GM18511 (cell line): ENCODE data around the gene NAALADL2.
"Not testable (repeated sequence)": the region's sequence is repeated elsewhere in the genome, so short reads cannot be mapped to it uniquely, and the experiment has no call there.

Experiments
- ATAC-seq: cut with Tn5 transposase; IDR thresholded peaks from one replicate; pipeline ENCODE4 v1.9.1; 2021; ENCODE audit warnings: mild to moderate bottlenecking, moderate library complexity; ENCODE audit not compliant: unreplicated experiment

Gene NAALADL2

GRCh38 chr3:175713268-175713667 lies 854.1 kb downstream of the NAALADL2 start:
- no peak for ATAC-seq

- ATAC-seq, result no peak
These were observed 857.3 kb downstream of the NAALADL2 start for GRCh38 chr3:175716446-175716845.

DNA sequence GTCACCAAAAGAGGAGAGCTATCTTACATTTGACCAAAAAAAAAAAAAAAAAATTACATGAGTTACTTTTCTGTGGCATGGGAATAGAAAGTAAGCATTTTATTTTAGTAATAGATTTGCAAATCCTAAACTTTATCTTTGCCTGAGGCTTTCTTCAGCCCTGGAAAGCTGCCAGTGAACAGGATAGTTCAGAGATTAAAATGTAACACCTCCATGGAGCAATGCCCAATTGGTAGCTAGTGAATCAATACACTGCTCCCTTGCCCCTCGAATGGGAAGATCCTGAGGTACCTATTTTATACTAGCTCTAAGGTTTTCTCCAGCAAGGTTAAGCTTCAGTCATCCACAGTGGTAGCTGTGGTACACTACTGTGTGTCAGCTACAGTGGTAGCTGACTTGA lies 867.1 kb downstream of the NAALADL2 start:
- no peak for ATAC-seq

- ATAC-seq, result no peak
These were observed 869.4 kb downstream of the NAALADL2 start for GRCh38 chr3:175728566-175728965.

DNA sequence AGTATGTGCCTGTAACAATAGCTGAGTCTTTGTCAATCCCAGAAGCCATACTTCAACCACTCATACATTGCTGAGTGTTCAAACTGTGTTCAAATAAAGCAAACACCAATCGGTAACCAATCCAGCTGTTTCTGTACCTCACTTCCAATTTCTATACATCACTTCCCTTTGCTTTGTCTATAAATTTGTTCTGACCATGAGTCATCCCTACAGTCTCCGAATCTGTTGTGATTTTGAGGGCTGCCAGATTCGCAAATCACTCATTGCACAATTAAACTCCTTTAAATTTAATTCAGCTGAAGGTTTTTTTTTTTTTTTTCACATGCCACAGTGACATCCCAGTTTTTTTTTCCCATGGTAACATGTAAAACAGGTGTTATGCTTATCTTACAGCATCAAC lies 870.3 kb downstream of the NAALADL2 start:
- ATAC-seq, result no peak

- ATAC-seq, result no peak
These were observed 872.4 kb downstream of the NAALADL2 start for GRCh38 chr3:175731543-175731942.

- no peak for ATAC-seq
These were observed 872.9 kb downstream of the NAALADL2 start for GRCh38 chr3:175732017-175732416.

DNA sequence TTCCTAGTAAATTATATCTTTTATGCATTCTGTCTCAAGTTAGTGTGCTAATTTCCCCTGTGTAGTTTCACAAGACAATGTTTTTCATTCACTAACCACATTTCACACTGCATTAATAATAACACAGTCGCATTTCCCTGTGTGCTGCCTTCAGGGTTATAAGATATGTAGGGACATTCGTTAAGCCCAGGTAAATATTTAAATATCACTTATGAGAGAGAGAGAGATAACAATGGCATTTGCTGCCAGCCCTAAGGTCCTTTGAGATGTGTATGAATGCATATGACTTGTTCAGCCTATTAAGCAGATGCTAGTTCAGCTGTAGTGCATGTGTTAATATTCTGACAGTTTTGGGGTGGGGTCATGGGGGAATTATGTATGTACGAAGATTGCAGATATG lies 876.7 kb downstream of the NAALADL2 start:
- no peak for ATAC-seq

GRCh38 chr3:175737646-175738572 lies 878.8 kb downstream of the NAALADL2 start:
- ATAC-seq, result no peak

DNA sequence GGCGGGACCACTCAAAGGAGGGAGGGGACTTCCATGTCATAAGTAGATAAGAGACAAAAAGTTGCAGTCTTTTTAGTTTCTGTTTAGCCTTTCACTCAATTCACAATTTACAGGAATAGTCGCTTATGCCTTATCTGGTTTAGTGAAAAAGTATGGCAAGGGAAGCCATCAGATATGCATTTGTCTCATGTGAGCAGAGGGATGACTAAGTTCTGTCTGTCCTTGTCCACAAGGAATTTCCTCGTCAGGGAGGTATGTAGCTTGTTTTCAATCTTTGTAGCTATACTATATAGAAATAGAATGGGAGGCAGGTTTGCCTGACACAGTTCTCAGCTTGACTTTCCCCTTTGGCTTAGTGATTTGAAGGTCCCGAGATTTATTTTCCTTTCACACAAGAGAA lies 882.8 kb downstream of the NAALADL2 start:
- ATAC-seq, result no peak

DNA sequence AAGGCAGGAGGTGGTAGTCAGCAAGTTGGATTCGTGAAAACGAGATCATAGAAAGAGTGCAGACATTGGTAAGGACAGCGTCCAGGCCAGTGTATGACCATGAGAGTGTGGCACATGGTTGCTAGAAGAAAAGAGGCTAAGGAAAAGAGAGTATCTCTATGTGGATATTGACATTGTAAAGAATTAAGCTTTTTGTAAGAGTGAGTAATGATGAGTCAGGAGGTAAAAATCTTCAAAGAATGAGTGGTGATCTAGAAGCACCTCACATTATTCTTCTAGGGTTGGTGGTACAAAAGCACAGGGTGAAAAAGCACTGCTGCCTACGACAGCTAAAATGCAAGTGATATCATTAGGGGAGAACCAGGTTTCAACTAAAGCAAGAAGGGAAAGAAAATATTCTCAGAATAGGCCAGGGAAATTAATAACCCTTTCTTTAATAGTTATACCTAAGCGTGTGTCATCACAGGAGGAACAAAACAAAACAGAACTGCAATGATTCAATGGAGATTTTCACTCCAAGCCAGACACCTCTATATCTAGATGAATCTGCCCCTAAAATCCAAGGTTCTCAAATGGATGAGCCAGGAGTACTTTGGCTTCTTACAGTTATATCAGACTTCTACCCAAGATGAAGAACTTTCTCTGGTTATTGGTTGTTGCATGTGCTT lies 884.7 kb downstream of the NAALADL2 start:
- no peak for ATAC-seq

DNA sequence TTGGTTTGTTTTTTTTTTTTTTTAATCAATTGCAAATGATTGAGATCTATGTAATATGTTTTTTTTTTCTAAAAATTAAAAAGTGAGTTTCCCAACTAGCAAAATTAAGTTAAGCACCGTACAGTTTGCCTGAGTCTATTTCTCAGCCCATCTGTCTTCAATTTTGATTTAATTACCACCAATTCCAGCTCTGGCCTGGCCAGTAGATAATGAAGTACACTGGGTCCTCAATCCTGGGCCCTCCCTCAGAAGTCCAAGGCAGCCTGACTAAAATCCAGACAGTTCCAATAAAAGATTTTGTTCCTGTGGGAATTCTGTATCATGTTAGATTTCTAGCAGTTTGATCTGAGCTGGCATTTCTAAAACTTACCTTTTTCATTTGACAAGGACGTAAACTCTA lies 887.2 kb downstream of the NAALADL2 start:
- no peak for ATAC-seq

DNA sequence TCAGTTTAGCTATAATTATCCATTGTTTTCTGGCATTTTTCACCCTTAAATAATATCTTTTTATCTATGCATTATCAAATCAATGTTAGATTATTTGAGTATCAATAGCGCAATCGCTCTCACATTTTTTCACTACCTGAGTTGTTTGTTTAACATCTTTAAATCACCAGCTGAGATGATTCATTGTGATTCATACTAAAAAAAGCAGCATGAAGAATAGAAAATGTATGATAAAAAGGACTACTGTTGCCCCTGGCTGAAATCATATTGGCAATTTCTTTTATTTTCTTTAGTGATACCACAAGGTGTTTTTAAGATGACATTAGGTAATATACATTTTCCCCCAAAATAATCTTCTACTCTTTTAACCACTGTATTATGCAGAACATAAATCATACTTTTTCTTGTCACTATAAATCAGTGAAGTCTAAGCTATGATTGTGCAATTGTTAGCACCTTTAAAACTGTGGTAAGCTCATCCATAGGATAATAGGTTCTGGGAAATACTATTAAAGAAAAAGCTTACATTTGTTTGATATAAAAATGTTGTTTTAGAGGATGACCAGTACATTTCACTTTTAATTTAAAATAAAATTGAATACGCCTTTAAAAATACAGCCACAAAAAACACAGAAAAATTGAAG lies 889.1 kb downstream of the NAALADL2 start:
- ATAC-seq, result no peak

DNA sequence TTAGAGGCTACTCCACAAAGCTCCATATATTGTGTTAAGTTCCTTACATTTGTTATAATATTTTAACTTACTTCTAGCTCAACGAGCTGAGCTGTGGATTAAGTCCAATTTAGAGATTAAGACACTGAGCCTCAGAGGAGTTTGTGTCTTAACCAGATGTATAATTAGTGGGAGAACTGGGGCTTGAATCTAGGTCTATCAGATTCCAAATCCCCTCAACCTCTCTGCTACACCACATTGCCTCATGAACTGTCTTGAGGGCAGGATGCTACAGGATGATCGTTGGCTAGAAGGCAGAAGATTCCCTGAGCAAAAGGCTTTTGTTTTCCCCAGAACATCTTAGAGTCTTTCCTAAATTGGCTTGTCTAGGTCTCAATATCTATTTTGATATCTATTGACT lies 890.8 kb downstream of the NAALADL2 start:
- ATAC-seq, result no peak

DNA sequence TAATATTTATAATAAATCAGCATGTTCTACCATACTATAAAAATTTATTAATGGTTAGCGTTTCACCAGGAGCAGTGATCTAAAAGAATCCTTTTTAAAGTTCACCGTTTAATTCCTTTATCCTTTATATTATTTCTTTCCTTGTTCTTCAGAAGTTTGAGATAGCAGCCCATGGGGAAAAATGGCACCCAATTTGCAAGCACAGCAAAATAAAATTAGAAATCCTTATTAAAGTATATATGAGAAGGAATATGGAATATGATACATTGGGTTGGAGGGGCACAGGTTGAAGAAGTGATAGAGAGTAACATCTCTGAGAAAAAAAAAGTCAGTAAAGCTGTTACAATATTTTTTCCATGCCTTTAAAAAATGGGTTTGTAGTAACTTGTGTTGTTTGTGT lies 892.0 kb downstream of the NAALADL2 start:
- no peak for ATAC-seq

DNA sequence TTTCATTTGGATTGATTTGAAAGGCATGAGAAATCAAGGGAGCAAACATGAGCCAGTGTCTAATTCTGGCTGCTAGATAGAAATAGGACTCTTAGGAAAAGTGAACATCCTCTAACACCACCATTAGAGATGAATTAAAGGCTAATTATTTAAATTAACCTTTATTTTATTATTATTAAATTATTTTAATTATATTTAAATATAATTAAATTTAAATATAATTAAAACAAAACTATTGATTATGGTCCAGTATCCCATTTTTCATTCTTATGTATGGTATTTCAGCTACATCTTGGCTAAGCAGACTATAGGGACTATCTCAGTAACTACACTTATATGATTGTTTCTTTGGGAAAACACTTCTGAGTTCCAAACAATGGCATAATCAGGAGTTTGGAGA lies 904.8 kb downstream of the NAALADL2 start:
- no peak for ATAC-seq

- no peak for ATAC-seq
These were observed 905.6 kb downstream of the NAALADL2 start for GRCh38 chr3:175764722-175765121.

GRCh38 chr3:175770426-175770825 lies 911.3 kb downstream of the NAALADL2 start:
- no peak for ATAC-seq

- no peak for ATAC-seq
These were observed 918.4 kb downstream of the NAALADL2 start for GRCh38 chr3:175777495-175777894.

GRCh38 chr3:175777965-175778364 lies 918.8 kb downstream of the NAALADL2 start:
- no peak for ATAC-seq

DNA sequence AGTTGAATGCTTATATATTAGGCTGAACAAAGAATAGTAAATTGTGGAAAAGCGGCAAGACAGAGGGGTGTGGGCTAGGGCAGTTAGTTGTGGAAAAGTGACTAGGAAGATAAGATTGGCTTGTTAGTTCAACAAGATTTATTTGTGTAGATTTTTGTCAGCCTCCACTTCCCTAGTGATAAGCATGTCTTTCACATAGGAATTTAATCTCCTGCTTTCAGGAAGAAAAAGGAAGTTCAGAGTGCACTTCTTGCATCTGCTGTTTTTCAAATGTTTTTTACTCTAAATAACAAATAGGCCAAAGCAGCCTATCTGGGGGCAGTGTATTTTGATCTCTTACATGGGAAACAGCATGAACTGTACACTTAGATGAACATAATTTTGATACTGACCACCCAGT lies 919.9 kb downstream of the NAALADL2 start:
- ATAC-seq, result no peak

DNA sequence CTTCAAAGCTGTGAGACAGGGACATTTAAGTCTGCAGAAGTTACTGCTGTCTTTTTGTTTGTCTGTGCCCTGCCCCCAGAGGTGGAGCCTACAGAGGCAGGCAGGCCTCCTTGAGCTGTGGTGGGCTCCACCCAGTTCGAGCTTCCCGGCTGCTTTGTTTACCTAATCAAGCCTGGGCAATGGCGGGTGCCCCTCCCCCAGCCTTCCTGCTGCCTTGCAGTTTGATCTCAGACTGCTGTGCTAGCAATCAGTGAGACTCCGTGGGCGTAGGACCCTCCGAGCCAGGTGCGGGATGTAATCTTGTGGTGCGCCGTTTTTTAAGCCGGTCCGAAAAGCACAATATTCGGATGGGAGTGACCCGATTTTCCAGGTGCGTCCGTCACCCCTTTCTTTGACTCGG lies 928.0 kb downstream of the NAALADL2 start:
- ATAC-seq, result not testable (repeated sequence)
